ENCODE results near the gene MOCS1.

The MOCS1 gene

DNA sequence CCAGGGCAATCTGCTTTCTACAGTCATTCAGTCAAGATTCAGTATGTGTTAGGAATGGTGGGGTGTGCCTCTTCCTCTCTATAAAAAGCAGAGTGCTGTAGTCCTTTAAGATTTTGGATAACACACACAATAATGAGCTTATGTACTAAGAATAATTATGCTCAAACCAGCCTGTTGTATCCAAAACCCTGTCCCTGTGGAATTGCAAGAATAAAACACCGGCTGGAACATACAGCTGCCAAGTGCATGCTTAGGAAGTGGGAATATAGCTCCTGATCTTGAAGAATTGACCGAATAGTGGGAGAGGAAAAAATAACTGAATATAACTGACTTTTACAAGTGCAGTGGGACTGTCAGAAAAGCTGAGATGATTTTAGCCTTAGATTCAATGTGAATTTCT lies 979 bp upstream of the MOCS1 start:
- H3K9me3 Mint-ChIP-seq, result no peaks in the 10 kb centered on the region
- H3K27me3 Mint-ChIP-seq, result peaks cover 6% of the 10 kb centered on the region
- no peak for DNase-seq
- no peak overlapping the region for H3K4me3 Mint-ChIP-seq
- H3K27ac Mint-ChIP-seq, result no peak overlapping the region
- peaks cover 21% of the 10 kb centered on the region for H3K4me1 Mint-ChIP-seq
- ATAC-seq, result no peak

DNA sequence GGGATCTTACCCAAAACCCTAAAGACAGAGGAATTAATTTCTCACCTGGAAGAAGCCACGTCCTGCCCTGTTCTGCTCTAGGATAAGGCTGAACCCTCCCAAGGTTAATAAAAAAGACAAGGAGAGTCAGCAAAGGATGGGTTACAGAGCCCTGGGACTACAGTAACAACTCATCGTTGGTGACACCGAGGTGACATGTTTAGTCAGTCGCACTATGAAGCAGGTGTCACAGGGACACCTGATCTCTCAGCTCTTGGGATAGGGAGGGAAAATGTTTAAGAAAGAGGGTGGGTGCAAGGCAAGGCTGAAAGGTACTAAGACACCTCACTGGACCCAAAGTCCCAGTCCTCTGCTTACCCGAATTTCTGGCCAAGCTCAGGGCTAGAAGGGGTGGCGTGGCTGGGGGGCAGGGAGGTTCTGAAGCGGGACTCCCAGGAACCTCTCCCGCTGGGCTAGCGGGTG lies 562 bp downstream of the MOCS1 start:
- H3K27ac Mint-ChIP-seq, result peak overlapping the region; percentile 93 to 94
- H3K27me3 Mint-ChIP-seq, result peaks cover 6% of the 10 kb centered on the region
- peak overlapping the region; percentile 72 to 80 for H3K4me3 Mint-ChIP-seq
- no peaks in the 10 kb centered on the region for H3K9me3 Mint-ChIP-seq
- ATAC-seq (peak; percentile 56), DNase-seq (no peak)
- peaks cover 21% of the 10 kb centered on the region for H3K4me1 Mint-ChIP-seq

DNA sequence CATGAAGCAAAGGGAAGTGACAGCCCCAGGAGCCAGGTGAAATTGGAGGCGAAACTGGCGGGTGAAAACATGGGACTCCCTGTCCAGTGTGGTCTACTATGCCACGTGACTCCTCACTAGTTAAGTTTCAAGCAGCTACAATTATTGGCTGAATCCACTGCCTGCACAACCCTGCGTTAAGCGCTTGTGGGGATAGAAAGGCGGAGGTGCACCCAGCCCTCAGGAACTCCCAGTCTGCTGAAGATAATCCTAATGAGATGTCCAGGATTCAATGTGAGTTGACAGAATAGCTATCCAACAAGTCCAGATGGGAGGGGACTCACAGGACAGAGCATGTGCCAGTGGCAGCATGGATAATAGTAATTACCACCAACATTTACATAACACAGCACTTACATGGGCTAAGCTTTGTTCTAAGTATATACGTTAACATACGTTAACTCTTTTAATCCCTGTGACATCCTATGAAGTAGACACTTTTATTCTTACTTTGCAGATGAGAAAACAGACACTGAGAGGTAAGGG lies 1.8 kb downstream of the MOCS1 start:
- peak overlapping the region in 1 of 2 donors; percentile 13 for H3K27ac Mint-ChIP-seq
- no peaks in the 10 kb centered on the region for H3K9me3 Mint-ChIP-seq
- no peaks in the 10 kb centered on the region for H3K27me3 Mint-ChIP-seq
- no peak for ATAC-seq
- peaks cover 21% of the 10 kb centered on the region for H3K4me1 Mint-ChIP-seq
- H3K4me3 Mint-ChIP-seq, result no peak overlapping the region
- DNase-seq, result no peak

DNA sequence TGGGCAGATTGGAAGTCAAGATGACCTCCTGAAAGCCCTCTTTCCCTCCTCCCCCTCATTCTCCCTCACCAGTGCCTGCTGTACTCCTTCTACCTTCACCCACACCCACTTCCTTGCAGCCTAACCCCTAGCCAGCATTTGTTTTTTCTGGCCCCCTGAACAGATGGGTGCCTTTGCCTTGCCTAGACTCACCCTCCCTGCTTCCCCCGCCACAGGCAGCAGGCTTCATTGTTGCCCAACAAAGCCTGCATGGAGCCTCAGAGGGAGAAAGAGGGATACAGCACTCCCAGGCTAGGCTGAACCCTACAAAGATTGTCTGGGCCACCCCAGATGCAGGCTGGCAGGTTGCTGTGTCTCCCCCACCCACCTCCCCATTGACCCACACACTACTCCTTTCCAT lies 2.7 kb downstream of the MOCS1 start:
- H3K4me1 Mint-ChIP-seq, result peaks cover 21% of the 10 kb centered on the region
- DNase-seq (no peak), ATAC-seq (no peak)
- no peaks in the 10 kb centered on the region for H3K27me3 Mint-ChIP-seq
- H3K4me3 Mint-ChIP-seq, result no peak overlapping the region
- peaks cover 0 to under 1% of the 10 kb centered on the region in 2 donors for H3K9me3 Mint-ChIP-seq
- no peak overlapping the region for H3K27ac Mint-ChIP-seq

DNA sequence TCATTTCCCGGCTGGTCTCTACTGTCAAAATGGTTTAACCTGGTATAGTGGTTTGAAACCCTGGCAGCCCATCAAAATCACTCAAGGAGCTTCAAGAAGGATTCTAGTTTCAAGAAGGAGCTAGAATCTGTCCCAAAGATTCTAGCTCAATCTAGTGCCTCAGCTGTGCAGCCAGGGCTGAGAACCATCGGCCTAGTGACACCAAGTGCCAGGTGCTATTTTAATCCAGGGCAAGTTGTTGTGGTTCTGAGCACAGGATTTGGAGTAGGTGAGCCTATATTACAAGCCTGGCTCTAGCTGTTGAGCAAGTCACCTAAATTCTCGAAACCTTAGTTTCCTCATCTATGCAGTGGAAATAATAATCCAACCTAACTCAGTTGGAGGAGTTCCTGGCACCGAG lies 3.7 kb downstream of the MOCS1 start:
- Mint-ChIP-seq H3K4me1 (peaks cover 28% of the 10 kb centered on the region), H3K9me3 (peaks cover 5 to 7% of the 10 kb centered on the region in 2 donors), H3K27ac (no peak overlapping the region), H3K27me3 (no peaks in the 10 kb centered on the region), H3K4me3 (no peak overlapping the region)
- DNase-seq (no peak), ATAC-seq (no peak)

DNA sequence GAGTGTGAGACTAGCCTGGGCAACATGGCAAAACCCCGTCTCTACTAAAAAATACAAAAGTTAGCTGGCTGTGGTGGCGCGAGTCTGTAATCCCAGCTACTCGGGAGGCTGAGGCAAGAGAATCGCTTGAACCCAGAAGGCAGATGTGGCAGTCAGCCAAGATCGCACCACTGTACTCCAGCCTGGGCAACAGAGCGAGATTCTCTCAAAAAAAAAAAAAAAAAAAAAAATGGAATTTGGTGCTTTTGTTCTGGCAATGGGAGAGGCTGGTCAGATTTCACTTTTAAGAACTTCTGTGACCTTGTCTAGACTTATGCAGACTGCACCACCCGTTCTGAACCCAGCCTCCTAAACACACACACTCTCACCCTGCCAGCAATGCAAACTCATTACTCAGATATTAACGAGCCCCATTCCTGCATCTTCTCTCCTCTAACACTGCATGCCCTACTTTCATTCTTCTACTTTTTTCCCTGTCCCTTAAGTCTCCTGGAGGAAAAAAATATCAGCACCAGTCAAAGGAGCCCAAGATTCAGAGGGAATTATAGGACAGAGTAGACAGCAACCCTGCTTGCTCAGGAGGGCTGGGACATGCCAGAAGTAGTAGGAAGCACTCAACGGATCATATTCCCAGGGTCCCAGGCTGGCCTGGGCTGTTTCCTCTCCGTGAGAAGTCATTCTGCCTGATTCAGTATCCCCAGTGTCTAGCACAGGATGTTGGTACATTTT lies 4.4 kb downstream of the MOCS1 start:
- H3K9me3 Mint-ChIP-seq, result peaks cover 5 to 7% of the 10 kb centered on the region in 2 donors
- no peak for DNase-seq
- H3K4me3 Mint-ChIP-seq, result no peak overlapping the region
- H3K4me1 Mint-ChIP-seq, result peaks cover 24% of the 10 kb centered on the region
- no peak for ATAC-seq
- no peak overlapping the region for H3K27ac Mint-ChIP-seq
- H3K27me3 Mint-ChIP-seq, result no peaks in the 10 kb centered on the region

DNA sequence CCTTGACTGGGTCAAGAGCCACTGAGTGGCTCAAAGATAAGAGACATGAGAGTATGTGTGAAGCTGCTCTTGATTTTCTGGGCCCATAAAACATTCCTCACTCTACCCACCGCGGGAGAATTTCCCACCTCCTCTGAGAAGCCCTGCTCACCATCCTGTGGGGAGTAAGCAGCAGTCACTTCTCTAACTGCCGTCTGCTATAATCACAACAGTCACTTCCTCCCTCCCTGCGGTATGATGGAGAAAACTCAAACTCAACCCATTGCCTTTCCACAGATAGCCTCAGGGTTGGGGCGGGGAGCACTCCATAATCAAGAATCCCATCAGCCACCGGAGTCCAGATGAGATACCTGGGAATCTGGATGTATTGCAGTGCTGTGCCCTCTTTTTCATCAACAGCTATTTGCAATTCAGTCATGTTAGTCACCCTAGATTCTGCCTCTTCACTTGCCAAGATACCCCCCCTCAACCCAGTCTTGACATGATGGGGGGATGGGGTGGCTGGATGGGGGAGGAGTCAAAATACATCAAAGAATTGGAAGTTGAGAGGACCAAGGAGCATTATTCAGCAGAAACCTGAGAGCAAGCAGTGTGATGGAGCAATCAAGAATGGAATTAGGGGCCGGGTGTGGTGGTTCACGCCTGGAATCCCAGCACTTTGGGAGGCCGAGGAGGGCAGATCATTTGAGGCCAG lies 5.1 kb downstream of the MOCS1 start:
- ATAC-seq, result no peak
- DNase-seq, result no peak
- Mint-ChIP-seq H3K4me3 (no peak overlapping the region), H3K27me3 (no peaks in the 10 kb centered on the region), H3K9me3 (peaks cover 5 to 7% of the 10 kb centered on the region in 2 donors), H3K4me1 (peaks cover 24% of the 10 kb centered on the region), H3K27ac (no peak overlapping the region)

DNA sequence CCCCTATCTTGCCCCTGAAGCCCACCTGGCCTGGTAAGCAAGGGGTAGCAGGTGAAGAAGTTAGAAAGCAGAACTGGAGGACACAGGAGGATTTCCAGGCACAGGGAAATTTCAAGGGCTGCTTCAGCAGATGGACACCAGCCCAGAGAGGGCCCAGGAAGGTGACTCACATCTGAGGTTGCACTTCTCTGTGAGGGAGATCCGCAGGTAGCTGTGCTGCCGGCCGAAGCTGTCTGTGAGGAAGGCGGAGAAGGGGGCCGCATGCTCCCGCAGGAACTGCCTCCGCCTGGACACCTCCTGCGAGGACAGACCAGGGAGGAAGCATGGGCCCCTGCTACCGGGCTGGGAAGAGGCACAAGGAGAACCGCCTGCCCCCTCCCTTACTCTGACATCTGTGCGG lies 7.1 kb downstream of the MOCS1 start:
- H3K9me3 Mint-ChIP-seq, result peaks cover 5 to 7% of the 10 kb centered on the region in 2 donors
- no peaks in the 10 kb centered on the region for H3K27me3 Mint-ChIP-seq
- H3K4me1 Mint-ChIP-seq, result peaks cover 28% of the 10 kb centered on the region
- peak; percentile 29 for ATAC-seq
- H3K4me3 Mint-ChIP-seq, result no peak overlapping the region
- H3K27ac Mint-ChIP-seq, result no peak overlapping the region
- DNase-seq, result no peak

DNA sequence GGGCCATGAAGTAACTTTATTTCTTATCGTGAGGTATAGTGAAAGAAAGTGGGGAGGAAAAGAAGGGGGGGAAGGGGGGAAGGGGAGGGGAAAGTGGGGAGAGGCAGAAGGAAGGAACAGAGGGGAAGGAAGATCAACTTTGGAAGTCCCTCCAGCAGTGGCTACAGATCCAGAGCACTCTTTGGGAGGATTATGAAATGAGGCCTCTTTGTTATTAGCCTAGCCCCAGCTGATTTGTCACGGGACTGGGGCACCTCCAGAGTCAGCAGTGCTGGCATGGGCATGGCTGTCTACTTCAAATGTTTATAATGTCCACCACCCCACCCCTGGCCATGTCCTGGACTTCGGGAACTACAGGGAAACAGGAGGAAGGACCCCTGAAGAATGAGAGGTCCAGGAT lies 7.6 kb downstream of the MOCS1 start:
- Mint-ChIP-seq H3K4me3 (no peak overlapping the region), H3K9me3 (peaks cover 5 to 7% of the 10 kb centered on the region in 2 donors), H3K27me3 (no peaks in the 10 kb centered on the region), H3K4me1 (peaks cover 24% of the 10 kb centered on the region), H3K27ac (peak overlapping the region in 1 of 2 donors; percentile 65)
- DNase-seq (no peak), ATAC-seq (peak; percentile 22)

DNA sequence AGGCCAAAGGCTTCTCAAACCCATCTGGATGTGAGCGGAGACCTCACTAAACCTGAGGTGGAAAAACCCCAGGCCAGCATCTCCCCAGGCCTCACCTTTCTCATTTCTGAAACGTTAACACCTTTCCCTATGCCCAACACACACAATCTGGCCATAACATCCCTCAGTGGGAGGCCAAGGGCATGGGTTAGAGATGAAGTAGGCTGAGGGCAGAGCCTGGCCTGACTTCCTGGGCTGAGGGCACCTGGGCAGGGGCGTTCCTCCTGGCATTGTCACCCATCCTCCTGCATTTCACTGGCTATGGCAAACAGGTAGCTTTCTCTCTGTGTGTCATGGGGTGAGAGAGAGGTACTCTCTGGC lies 8.4 kb downstream of the MOCS1 start:
- no peak for DNase-seq
- no peak overlapping the region for H3K4me3 Mint-ChIP-seq
- ATAC-seq, result no peak
- no peaks in the 10 kb centered on the region for H3K27me3 Mint-ChIP-seq
- peaks cover 24% of the 10 kb centered on the region for H3K4me1 Mint-ChIP-seq
- peaks cover 5 to 7% of the 10 kb centered on the region in 2 donors for H3K9me3 Mint-ChIP-seq
- peak overlapping the region in 1 of 2 donors; percentile 49 for H3K27ac Mint-ChIP-seq

DNA sequence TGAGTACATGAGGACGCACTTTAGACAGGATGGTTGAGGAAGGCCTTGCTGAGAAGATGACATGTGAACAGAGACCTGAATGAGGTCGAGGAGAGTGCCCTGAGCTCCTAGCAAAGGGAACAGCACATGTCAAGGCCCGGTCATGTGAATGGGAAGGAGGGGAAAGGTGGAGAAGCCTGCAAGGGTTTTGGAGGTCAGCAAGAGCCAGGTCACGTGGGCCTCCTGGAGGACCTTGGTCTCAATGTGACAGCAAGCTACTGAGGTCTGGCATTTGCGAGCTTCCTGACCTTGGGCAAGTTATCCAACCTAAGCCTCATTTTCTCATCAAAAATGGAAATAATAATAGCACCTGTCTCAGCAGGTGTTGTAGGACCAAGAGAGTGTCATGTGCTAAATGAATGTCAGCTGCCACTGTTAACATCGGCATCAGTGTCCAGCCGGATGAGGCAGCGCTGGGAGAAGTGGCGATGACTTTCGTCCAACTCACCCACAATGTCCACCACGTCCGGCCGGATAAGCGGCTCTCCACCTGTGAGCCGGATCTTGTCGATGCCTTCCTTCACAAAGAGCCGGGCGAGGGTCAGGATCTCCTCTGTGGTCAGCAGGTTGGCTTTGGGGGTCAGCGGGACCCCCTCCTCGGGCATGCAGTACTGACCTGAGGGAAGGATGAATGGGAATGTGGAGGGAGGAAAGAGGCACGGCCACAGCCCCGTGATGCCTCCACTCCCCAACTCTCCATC lies 8.9 kb downstream of the MOCS1 start:
- Mint-ChIP-seq H3K27ac (no peak overlapping the region), H3K4me1 (peaks cover 24% of the 10 kb centered on the region)

DNA sequence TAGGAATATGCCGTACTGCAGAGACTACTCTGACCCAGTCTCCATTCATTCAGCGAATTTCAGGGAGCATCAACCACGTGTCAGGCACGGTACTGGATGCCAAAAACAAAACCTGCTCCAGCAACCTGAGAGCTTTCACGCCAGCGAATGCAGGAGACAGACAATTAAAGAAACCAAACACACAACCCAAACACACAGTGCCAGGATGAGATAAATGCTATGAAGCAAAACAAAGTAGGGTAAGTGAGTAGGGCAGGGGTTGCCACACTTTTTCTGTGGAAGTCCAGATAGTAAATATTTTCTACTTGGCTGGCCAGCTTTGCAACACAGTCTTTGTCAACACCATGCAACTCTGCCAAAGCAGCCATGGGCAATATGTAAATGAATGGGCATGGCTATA lies 10.0 kb downstream of the MOCS1 start:
- Mint-ChIP-seq H3K27me3 (no peaks in the 10 kb centered on the region), H3K9me3 (peaks cover 5 to 7% of the 10 kb centered on the region in 2 donors), H3K27ac (no peak overlapping the region), H3K4me1 (peaks cover 24% of the 10 kb centered on the region), H3K4me3 (no peak overlapping the region)
- no peak for DNase-seq
- ATAC-seq, result no peak

More for the DNA sequence above, 8.9 kb downstream of the MOCS1 start:
- Mint-ChIP-seq H3K27me3 (no peaks in the 10 kb centered on the region), H3K4me3 (no peak overlapping the region), H3K9me3 (peaks cover 5 to 7% of the 10 kb centered on the region in 2 donors)
- DNase-seq (no peak), ATAC-seq (no peak)

DNA sequence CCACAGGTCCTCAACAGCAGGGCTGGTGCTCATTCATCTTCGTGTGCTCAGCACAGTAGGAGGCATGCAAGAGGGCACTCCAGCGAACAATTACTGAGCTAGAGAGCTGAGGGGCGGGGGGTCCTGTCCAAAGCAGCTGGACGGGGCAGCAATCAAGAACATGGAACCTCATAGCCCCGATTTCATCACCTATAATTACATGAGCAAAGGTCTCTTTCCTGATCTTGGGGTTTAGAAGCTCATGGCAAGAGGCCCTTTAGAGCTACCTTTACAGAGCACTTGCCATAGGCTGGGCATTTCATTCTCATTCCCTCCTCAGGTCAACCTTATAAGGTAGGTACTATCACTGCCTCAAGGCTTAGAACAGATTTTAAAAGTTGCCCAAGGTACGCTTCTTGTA lies 10.4 kb downstream of the MOCS1 start:
- Mint-ChIP-seq H3K27me3 (no peaks in the 10 kb centered on the region), H3K27ac (no peak overlapping the region), H3K9me3 (peaks cover 5 to 7% of the 10 kb centered on the region in 2 donors), H3K4me3 (no peak overlapping the region), H3K4me1 (peaks cover 24% of the 10 kb centered on the region)
- ATAC-seq, result no peak
- DNase-seq, result no peak

DNA sequence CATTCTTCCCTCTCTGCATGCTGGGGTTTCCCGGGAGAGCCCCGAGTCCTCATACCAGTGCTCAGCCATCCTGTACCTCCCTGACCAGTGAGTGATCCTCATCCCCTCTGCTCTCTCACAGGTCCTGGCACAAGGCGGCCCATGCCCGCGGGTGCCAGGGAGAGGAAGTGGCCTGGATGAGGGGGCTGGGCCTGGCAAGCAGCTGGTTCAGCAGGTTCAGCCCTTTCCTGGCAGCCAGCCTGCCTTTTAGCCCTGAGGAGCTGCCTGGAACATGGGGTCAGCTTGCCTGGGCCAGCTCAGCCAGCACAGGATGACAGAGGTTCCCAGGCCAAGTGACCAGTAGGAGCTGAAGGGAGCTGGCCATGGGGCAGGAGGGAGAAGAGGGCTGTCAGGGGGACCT lies 10.9 kb downstream of the MOCS1 start:
- no peak for DNase-seq
- Mint-ChIP-seq H3K4me3 (no peak overlapping the region), H3K4me1 (peaks cover 24% of the 10 kb centered on the region), H3K27me3 (no peaks in the 10 kb centered on the region), H3K27ac (peak overlapping the region in 1 of 2 donors; percentile 76), H3K9me3 (peaks cover 5 to 7% of the 10 kb centered on the region in 2 donors)
- ATAC-seq, result no peak

DNA sequence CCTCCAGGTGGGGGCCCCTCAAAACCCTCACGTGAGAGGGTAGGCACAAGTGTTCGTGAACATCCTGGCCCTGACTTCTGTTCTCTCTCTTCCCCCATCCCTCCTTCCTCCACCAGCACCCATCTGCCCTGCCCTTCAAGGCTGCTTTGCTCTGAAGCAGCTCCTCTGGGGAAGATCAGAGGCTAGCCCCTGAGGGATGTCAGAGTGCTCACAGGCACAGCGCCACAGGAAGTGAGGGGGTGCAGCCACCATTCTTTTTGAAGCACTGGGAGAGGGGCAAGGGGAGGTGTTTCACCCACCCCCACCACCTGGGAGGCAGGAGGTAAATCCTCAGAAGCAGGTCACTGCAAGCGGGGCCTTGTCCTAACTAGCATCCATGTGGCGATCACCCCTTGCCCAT lies 11.4 kb downstream of the MOCS1 start:
- Mint-ChIP-seq H3K4me3 (peak overlapping the region in 1 of 2 donors; percentile 35), H3K4me1 (peaks cover 24% of the 10 kb centered on the region), H3K27me3 (no peaks in the 10 kb centered on the region), H3K27ac (peak overlapping the region in 1 of 2 donors; percentile 76), H3K9me3 (peaks cover 5 to 7% of the 10 kb centered on the region in 2 donors)
- ATAC-seq (peak; percentile 38), DNase-seq (no peak)
